Panc1 (cell line): ENCODE results near the gene ZNF749.

ENCODE experiments used
- TF ChIP-seq, protein P1 (sequence below): fragments of 450-650 bp; IDR thresholded peaks from 2 replicates; pipeline ENCODE4 v1.5.1; 2017; ENCODE audit warnings: mild to moderate bottlenecking
- TF ChIP-seq, protein P2 (sequence below), 2 experiments: IDR thresholded peaks; 2 replicates each; pipeline ENCODE4 v1.6.1; 2011 to 2012; ENCODE audit warnings: low read depth in 2 of 2, control low read depth in 1 of 2, low read length in 1 of 2, mild to moderate bottlenecking in 1 of 2, moderate library complexity in 1 of 2; ENCODE audit not compliant: insufficient read depth in 1 of 2

DNA sequence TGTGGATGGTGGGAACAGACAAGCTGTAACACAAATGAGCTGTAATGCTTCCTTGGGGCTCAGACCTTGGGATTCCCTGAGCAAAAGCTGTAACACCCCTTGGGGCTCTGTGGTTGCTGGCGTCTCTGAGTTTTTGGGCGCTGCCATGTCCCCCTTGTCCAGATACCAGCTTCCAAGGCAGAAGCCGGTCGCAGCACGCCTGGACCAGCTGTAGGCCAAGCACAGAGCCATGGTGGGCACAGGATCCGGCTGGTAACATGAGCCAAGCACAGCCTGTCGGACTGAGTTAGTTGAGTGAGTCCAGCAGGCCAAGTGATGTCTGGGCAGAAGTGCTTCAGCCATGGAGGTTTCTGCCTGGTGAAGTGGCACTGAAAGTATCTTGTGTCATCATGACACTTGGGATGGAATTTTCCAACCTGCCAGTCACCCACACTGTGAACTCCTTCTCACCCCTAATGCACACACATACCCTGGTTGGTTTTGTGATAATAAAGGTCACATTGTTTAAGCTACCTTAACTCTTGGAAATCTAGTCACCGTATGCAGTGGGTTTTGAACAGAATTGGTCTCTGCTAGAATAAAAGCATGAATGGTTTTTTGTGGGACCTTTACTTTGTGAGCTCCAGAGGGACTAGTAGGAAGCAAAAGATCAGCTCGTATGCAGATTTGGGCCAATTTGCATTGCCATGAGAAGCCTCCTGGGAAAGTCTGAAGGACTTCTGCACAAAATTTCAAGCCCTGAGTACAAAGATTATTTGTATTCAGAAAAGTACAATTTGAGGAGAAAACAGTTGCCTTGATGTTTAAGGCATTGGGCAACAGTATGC, 31.2 kb upstream of the ZNF749 start:
- TF ChIP-seq, protein P1, sequence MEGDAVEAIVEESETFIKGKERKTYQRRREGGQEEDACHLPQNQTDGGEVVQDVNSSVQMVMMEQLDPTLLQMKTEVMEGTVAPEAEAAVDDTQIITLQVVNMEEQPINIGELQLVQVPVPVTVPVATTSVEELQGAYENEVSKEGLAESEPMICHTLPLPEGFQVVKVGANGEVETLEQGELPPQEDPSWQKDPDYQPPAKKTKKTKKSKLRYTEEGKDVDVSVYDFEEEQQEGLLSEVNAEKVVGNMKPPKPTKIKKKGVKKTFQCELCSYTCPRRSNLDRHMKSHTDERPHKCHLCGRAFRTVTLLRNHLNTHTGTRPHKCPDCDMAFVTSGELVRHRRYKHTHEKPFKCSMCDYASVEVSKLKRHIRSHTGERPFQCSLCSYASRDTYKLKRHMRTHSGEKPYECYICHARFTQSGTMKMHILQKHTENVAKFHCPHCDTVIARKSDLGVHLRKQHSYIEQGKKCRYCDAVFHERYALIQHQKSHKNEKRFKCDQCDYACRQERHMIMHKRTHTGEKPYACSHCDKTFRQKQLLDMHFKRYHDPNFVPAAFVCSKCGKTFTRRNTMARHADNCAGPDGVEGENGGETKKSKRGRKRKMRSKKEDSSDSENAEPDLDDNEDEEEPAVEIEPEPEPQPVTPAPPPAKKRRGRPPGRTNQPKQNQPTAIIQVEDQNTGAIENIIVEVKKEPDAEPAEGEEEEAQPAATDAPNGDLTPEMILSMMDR = no peak
- TF ChIP-seq, protein P2, sequence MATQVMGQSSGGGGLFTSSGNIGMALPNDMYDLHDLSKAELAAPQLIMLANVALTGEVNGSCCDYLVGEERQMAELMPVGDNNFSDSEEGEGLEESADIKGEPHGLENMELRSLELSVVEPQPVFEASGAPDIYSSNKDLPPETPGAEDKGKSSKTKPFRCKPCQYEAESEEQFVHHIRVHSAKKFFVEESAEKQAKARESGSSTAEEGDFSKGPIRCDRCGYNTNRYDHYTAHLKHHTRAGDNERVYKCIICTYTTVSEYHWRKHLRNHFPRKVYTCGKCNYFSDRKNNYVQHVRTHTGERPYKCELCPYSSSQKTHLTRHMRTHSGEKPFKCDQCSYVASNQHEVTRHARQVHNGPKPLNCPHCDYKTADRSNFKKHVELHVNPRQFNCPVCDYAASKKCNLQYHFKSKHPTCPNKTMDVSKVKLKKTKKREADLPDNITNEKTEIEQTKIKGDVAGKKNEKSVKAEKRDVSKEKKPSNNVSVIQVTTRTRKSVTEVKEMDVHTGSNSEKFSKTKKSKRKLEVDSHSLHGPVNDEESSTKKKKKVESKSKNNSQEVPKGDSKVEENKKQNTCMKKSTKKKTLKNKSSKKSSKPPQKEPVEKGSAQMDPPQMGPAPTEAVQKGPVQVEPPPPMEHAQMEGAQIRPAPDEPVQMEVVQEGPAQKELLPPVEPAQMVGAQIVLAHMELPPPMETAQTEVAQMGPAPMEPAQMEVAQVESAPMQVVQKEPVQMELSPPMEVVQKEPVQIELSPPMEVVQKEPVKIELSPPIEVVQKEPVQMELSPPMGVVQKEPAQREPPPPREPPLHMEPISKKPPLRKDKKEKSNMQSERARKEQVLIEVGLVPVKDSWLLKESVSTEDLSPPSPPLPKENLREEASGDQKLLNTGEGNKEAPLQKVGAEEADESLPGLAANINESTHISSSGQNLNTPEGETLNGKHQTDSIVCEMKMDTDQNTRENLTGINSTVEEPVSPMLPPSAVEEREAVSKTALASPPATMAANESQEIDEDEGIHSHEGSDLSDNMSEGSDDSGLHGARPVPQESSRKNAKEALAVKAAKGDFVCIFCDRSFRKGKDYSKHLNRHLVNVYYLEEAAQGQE (IDR thresholded peaks at IDR 0.05; ENCODE audit: insufficient read depth in 1 of 2, low read depth in 2 of 2, low read length in 1 of 2) = no peak
